Activated CD4-positive, alpha-beta T cell treated with anti-CD3 and anti-CD28 coated beads for 36 hours (primary cell): Measurements from ENCODE around the gene SLC39A10. TPM values are rescaled to one million over a fixed set of nuclear protein-coding genes. Genes with fewer than 3 reads are reported as not detected.

Experiments
- ATAC-seq: fragments of 200-7000 bp; cut with Tn5 transposase; one replicate; pipeline ENCODE4 v1.10.0; 2021; ENCODE audit warnings: mild to moderate bottlenecking, moderate library complexity
- CTCF ChIA-PET: fragments of 350-600 bp; sonication (Branson Sonifier 250); formaldehyde crosslinking; loops from one replicate; lab custom pipeline; 2021; ENCODE audit warnings: antibody characterized with exemption; lab: Charles Lee
- POLR2A ChIA-PET: fragments of 350-600 bp; sonication (Branson Sonifier 250); formaldehyde crosslinking; loops from one replicate; lab custom pipeline; 2021; ENCODE audit warnings: antibody characterized with exemption, inconsistent platforms; lab: Charles Lee
- DNase-seq: peaks from one replicate; pipeline ENCODE4 v3.0.0-alpha.2; 2020
- H3K27ac Mint-ChIP-seq: one replicate; pipeline ENCODE4 v1.8.0; 2021; ENCODE audit warnings: mixed read lengths
- H3K27me3 Mint-ChIP-seq: one replicate; pipeline ENCODE4 v1.8.0; 2021; ENCODE audit warnings: mixed read lengths
- H3K36me3 Mint-ChIP-seq: one replicate; pipeline ENCODE4 v1.8.0; 2021; ENCODE audit warnings: low read depth, mixed read lengths
- H3K4me1 Mint-ChIP-seq: one replicate; pipeline ENCODE4 v1.8.0; 2021; ENCODE audit warnings: mixed read lengths
- H3K4me3 Mint-ChIP-seq: one replicate; pipeline ENCODE4 v1.8.0; 2021; ENCODE audit warnings: mild to moderate bottlenecking, moderate library complexity, mixed read lengths
- H3K9me3 Mint-ChIP-seq: one replicate; pipeline ENCODE4 v1.8.0; 2021; ENCODE audit warnings: low read depth, mixed read lengths
- intact Hi-C, 2 experiments: fragments of 100-400 bp; cut with DNase I in 1 of 2; cut with micrococcal nuclease in 1 of 2; formaldehyde crosslinking; loops; one replicate each; pipeline versions ENCODE4 v1.14.2 to v1.15.1; 2022 to 2024; cut with DNase I, micrococcal nuclease
- total RNA-seq, 2 experiments: library from RNA; stranded (reverse); gene quantifications; one replicate each; pipeline ENCODE4 v1.2.3, GENCODE V29; 2021

The SLC39A10 gene
- total RNA-seq, 2 experiments from 2014 or later: 24.0 to 27.8 TPM

DNA sequence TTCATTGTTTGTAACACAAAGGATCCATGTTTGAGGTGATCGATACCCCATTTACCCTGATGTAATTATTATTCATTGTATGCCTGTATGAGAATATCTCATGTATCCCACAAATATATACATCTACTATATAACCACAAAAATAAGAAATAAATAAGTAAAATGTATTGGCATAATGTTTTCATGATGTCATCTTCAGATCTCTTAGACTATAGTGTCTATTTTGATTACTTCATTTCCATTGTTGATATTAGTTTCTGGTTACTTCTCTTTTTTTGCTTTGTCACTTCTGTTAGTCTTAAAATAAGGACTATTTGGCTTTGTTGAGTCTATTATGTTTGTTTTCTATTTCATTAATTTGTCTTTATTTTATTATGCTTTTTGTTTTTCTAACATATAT is 109.7 kb downstream of the SLC39A10 start:
- ChIA-PET POLR2A (no interaction called here), CTCF (no interaction called here)
- intact Hi-C loops: no loop called here
- Mint-ChIP-seq H3K36me3 (no peaks in the 10 kb centered on the region), H3K4me1 (no peaks in the 10 kb centered on the region), H3K27ac (no peak overlapping the region), H3K27me3 (no peaks in the 10 kb centered on the region), H3K4me3 (no peak overlapping the region), H3K9me3 (peaks cover 28% of the 10 kb centered on the region)
- ATAC-seq (no peak), DNase-seq (no peak)

GRCh38 chr2:195768431-195768830 is 111.4 kb downstream of the SLC39A10 start:
- no peak overlapping the region for H3K4me3 Mint-ChIP-seq
- ChIA-PET POLR2A (no interaction called here), CTCF (no interaction called here)
- ATAC-seq (no peak), DNase-seq (no peak)
- H3K27me3 Mint-ChIP-seq: no peaks in the 10 kb centered on the region
- H3K4me1 Mint-ChIP-seq: no peaks in the 10 kb centered on the region
- H3K36me3 Mint-ChIP-seq: no peaks in the 10 kb centered on the region
- no peak overlapping the region for H3K27ac Mint-ChIP-seq
- intact Hi-C loops: no loop called here
- H3K9me3 Mint-ChIP-seq: peaks cover 14% of the 10 kb centered on the region

DNA sequence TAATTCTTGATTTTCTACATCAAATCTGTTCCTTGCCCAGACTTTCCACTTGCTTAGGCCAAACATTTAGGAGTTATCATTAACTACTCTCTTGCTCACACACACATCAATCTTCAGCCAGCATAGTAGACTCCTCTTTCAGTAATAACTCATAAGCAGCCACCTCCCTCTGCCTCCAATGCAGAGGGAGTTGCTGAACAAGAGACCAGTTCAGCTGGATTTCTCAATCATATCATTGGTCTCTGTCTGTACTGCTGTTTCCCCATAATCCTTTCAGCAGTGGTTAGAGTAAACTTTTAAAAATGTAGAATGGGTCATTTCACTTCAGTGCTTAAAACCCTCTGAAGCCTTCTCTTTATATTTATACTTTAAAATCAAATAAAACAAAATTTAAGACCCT is 112.9 kb downstream of the SLC39A10 start:
- Mint-ChIP-seq H3K4me3 (no peak overlapping the region), H3K4me1 (no peaks in the 10 kb centered on the region), H3K27me3 (no peaks in the 10 kb centered on the region), H3K9me3 (peaks cover 11% of the 10 kb centered on the region), H3K27ac (no peak overlapping the region), H3K36me3 (no peaks in the 10 kb centered on the region)
- CTCF ChIA-PET: no interaction called here
- DNase-seq (no peak), ATAC-seq (no peak)
- POLR2A ChIA-PET: no interaction called here
- intact Hi-C loops: no loop called here

DNA sequence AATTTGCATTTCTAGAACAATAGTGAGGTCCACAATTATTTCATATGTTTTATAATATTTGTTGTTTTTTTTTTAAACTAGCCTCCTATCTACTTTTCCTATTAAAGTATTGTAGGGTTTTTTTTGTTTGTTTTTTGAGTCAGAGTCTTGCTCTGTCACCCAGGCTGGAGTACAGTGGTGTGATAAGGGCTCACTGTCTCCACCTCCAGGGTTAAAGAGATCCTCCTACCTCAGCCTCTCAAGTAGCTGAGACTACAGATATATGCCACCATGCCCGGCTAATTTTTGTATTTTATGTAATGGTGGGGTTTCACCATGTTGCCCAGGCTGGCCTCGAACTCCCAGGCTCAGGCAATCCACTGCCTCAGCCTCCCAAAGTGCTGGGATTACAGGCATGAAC is 122.5 kb downstream of the SLC39A10 start:
- no peak overlapping the region for H3K4me3 Mint-ChIP-seq
- POLR2A ChIA-PET: no interaction called here
- CTCF ChIA-PET: no interaction called here

GRCh38 chr2:195782156-195782555 is 125.1 kb downstream of the SLC39A10 start:
- Mint-ChIP-seq H3K27me3 (no peaks in the 10 kb centered on the region), H3K4me3 (no peak overlapping the region), H3K9me3 (no peaks in the 10 kb centered on the region), H3K36me3 (no peaks in the 10 kb centered on the region), H3K27ac (no peak overlapping the region), H3K4me1 (no peaks in the 10 kb centered on the region)
- intact Hi-C loops: no loop called here
- DNase-seq (no peak), ATAC-seq (no peak)
- ChIA-PET CTCF (no interaction called here), POLR2A (no interaction called here)

More for the DNA sequence above, 122.5 kb downstream of the SLC39A10 start:
- H3K27me3 Mint-ChIP-seq: no peaks in the 10 kb centered on the region
- H3K27ac Mint-ChIP-seq: no peak overlapping the region
- H3K9me3 Mint-ChIP-seq: no peaks in the 10 kb centered on the region
- no peaks in the 10 kb centered on the region for H3K4me1 Mint-ChIP-seq
- intact Hi-C loops: no loop called here
- H3K36me3 Mint-ChIP-seq: no peaks in the 10 kb centered on the region
- ATAC-seq (no peak), DNase-seq (no peak)
